ENCODE measurements around the gene LIMK1.
"Not testable (repeated sequence)": the region's sequence is repeated elsewhere in the genome, so short reads cannot be mapped to it uniquely, and the experiment has no call there.

Gene LIMK1

DNA sequence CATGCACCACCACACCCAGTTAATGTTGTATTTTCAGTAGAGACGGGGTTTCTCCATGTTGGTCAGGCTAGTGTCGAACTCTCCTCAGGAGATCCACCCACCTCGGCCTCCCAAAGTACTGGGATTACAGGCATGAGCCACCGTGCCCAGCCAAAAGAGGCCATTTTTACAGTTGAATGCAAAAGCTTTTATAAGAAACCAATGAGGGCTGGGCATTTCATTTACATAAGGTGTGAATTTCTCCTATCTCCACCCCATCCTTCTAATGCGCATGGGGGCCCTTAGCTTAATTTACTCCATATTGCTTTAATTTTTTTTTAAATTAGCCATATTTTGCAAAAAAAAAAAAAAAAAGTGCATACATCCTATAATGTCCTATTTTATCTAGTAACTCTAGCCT lies 65.5 kb downstream of the LIMK1 start:
- H3K27ac ChIP-seq = no peak overlapping the region
- TF ChIP-seq ZFX (IDR thresholded peaks at IDR 0.05) = no peak
- TF ChIP-seq, protein P1, sequence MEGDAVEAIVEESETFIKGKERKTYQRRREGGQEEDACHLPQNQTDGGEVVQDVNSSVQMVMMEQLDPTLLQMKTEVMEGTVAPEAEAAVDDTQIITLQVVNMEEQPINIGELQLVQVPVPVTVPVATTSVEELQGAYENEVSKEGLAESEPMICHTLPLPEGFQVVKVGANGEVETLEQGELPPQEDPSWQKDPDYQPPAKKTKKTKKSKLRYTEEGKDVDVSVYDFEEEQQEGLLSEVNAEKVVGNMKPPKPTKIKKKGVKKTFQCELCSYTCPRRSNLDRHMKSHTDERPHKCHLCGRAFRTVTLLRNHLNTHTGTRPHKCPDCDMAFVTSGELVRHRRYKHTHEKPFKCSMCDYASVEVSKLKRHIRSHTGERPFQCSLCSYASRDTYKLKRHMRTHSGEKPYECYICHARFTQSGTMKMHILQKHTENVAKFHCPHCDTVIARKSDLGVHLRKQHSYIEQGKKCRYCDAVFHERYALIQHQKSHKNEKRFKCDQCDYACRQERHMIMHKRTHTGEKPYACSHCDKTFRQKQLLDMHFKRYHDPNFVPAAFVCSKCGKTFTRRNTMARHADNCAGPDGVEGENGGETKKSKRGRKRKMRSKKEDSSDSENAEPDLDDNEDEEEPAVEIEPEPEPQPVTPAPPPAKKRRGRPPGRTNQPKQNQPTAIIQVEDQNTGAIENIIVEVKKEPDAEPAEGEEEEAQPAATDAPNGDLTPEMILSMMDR (conservative IDR thresholded peaks at IDR 0.05) = no peak

DNA sequence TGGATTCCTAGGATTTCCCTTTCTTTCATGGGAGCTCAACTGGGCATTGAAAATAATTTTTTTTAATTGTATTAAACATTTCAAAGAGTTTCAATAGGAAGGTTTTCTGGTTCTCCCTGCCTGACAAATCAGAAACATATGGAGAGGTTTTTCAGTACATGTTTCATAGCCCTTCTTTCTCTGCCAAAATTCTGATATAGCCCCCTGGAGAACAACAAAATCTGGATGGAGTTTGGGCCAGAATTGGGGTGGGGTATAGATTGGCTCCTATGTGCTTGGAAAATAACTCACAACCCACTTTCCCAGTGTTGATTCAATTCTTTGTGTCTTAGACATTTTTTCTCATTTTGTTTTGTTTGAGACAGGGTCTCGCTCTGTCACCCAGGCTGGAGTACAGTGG lies 66.0 kb downstream of the LIMK1 start:
- no peak for TF ChIP-seq ZFX (IDR thresholded peaks at IDR 0.05)
- no peak overlapping the region for H3K27ac ChIP-seq

DNA sequence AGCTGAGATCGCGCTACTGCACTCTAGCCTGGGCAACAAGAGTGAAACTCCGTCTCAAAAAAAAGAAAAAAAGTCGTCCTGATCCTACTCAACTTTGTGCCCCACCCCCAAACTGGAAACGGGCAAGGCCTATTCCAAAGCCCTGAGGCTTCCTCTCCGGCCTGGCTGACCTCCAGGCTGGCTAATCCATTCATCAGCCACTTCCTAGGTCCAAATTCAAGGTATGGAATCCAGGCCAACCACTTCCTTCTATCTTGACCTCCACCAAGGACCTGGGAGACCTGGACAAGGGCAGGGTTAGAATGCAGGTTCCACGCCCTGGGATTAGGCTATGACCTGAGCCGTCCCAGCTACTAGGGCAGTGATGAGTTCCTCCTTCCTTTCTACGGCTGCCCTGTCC lies 70.1 kb downstream of the LIMK1 start:
- TF ChIP-seq ZFX (IDR thresholded peaks at IDR 0.05) = no peak
- TF ChIP-seq, protein P1 (conservative IDR thresholded peaks at IDR 0.05) = no peak
- no peak overlapping the region for H3K27ac ChIP-seq

DNA sequence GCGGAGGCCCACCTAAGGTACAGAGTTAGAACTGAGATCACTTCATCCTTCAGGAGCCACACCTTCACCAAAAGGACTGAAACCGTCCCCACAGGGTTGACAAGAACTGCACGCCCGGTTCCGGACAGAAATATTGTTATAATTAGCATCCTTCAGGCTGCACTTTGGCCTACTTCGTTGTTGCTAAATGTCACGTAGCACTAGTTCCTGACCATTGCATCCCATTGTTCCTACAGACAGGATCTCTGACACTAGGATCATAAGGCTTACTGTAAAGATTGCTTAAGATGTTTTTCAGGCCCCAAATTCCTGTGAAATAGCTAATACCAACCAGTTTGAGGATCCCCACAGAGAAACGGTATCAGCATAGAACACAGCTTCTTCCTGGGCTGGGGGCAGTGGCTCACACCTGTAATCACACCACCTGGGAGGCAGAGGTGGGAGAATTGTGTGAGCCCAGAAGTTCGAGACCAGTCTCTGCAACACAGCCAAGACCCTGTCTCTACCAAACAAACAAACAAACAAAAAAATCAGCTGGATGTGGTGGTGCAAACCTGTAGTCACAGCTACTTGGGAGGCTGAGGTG lies 72.3 kb downstream of the LIMK1 start:
- TF ChIP-seq, protein P1 (conservative IDR thresholded peaks at IDR 0.05) = no peak
- no peak for TF ChIP-seq ZFX (IDR thresholded peaks at IDR 0.05)
- no peak overlapping the region for H3K27ac ChIP-seq

DNA sequence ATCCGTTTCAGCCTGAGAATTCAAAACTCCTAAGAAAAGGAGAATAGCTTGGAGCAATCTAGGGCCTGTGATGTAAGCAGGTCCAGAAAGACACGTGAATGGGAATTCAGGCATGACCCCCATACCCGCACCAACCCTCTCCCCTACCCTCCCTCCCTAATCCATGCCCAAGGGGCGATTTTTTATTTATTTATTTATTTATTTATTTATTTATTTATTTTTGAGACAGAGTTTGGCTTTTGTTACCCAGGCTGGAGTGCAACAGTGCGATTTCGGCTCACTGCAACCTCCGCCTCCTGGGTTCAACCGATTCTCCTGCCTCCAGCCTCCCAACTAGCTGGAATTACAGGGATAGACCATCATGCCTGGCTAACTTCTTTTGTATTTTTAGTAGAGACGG lies 74.0 kb downstream of the LIMK1 start:
- TF ChIP-seq ZFX (IDR thresholded peaks at IDR 0.05) = no peak
- TF ChIP-seq, protein P1 (conservative IDR thresholded peaks at IDR 0.05) = no peak
- H3K27ac ChIP-seq = no peak overlapping the region

DNA sequence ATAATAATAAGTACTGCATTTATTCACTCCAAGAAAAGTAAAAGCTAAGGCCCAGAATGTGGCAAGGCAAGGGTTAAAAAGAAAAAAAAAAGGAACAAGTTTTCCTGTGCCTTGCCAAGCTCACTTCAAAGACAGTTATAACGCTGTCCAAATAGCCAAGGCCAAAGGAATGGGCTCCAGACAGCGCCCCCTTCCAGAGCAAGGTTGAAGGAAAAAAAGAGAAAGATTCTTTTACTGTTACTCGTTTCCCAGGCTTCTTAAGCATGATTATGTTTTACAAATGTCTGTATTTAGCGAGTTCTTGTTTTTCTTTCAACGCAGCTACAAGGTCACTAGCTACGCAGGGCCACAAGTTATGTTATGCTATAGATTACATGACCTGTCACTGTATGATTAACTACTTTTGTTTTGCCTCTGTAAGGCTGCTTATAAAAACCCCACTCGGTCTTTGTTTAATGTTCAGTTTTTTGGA lies 81.4 kb downstream of the LIMK1 start:
- TF ChIP-seq, protein P1 (conservative IDR thresholded peaks at IDR 0.05) = no peak; the same call in 1 of the 2 replicates
- H3K27ac ChIP-seq = no peak overlapping the region

DNA sequence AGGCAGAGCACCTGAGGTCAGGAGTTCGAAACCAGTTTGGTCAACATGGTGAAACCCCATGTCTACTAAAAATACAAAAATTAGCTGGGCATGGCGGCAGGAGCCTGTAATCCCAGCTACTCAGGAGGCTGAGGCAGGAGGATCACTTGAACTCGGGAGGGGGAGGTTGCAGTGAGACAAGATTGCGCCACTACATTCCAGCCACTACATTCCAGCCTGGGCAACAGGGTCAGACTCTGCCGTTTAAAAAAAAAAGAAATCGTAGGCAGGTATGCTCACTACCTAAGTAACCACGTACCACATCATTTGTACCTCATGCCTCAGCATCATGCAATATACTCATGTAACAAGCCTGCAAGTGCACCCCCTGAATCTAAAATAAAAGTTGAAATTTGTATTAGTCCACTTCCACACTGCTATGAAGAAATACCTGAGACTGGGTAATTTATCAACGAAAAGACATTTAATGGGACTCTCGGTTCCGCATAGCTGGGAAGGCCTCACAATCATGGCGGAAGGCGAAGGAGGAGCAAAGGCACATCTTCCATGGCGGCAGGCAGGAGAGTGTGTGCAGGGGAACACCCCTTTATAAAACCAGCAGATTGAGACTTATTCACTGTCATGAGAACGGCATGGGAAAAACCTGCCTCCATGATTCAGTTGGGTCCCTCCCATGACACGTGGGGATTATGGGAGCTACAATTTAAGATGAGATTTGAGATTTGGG lies 82.4 kb downstream of the LIMK1 start:
- TF ChIP-seq, protein P1 (conservative IDR thresholded peaks at IDR 0.05) = no peak
- no peak for TF ChIP-seq ZFX (IDR thresholded peaks at IDR 0.05)
- H3K27ac ChIP-seq = no peak overlapping the region

DNA sequence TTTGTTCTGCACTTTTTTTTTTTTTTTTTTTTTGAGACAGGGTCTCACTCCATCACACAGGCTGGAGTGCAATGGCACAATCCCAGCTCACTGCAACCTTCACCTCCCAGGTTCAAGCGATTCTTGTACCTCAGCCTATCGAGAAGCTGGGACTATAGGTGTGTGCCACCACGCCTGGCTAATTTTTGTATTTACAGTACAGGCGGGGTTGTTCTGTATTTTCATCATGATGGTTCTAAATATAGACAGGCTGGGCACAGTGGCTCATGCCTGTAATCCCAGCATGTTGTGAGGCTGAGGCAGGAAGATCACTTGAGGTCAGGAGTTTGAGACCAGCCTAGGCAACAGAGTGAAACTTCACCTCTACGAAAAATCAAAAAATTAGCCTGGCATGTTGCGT lies 83.7 kb downstream of the LIMK1 start:
- not testable (repeated sequence) for H3K27ac ChIP-seq
